GM21619 (cell line): ENCODE measurements around the gene SNTG2.
"Not testable (repeated sequence)": the region's sequence is repeated elsewhere in the genome, so short reads cannot be mapped to it uniquely, and the experiment has no call there.

Source experiments
- ATAC-seq: cut with Tn5 transposase; IDR thresholded peaks from one replicate; pipeline ENCODE4 v1.9.1; 2021; ENCODE audit not compliant: unreplicated experiment

Gene SNTG2

DNA sequence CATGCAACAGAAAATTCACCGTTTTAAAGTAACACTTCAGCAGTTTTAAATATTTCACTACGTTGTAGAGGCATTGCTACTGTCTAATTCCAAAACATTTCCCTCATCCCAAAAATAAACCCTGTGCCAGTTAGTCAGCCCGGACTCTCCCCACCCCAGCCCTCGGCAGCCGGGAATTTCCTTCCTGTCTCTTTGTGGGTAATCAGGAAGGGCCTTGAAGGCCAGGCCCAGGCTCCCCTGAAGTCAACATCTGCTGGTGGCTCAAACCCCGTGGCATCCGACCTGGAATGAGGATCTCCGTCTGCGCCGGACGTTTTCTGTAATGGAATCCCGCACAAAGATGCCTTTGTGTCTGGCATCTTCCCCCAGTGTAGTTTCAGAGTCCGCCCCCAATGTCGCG, 219.6 kb downstream of the SNTG2 start:
- no peak for ATAC-seq

GRCh38 chr2:1170711-1171110, 220.1 kb downstream of the SNTG2 start:
- ATAC-seq = no peak

GRCh38 chr2:1173528-1173927, 222.9 kb downstream of the SNTG2 start:
- ATAC-seq = no peak

DNA sequence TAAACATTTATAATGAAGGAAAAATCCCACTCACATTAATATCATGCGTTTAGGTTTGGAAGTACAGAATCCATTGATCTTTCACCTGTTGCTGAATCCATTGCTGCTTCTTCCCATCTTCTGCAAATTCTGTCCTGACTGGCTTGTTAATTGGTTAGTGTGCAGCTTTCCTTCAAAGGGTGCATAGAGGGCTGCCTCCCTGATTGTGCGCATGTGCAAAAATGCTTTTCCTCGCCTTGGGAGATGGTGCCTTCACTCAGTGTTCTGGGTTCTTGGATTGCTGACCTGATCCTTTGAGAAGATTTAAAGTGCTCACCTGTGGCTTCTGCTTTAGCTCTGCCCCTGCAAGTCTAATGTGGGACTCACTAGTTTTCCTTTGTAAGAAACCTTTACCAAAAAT, 231.2 kb downstream of the SNTG2 start:
- no peak for ATAC-seq

DNA sequence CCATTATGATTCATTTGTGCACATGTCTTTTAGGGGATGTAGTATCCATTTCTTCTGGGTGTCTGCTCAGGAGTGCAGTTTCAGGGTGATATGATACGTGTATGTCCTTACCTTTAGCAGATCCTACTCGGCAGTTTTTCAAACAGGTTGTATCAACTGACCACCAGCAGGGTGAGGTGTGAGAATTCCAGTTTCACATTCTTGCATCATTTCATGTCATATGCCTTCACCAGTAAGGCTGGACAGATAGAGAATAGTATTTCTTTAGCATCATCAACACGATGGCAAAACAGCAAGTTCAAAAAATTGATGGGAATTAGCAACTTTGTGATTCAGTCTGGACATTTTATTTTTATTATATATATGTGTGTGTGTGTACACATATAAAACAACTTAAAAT, 232.7 kb downstream of the SNTG2 start:
- no peak for ATAC-seq

- ATAC-seq = no peak
Measured at GRCh38 chr2:1186421-1186820, 235.8 kb downstream of the SNTG2 start.

GRCh38 chr2:1187189-1187588, 236.5 kb downstream of the SNTG2 start:
- ATAC-seq = no peak

- no peak for ATAC-seq
Measured at GRCh38 chr2:1192121-1192520, 241.5 kb downstream of the SNTG2 start.

- ATAC-seq = no peak
Measured at GRCh38 chr2:1193801-1194200, 243.2 kb downstream of the SNTG2 start.

DNA sequence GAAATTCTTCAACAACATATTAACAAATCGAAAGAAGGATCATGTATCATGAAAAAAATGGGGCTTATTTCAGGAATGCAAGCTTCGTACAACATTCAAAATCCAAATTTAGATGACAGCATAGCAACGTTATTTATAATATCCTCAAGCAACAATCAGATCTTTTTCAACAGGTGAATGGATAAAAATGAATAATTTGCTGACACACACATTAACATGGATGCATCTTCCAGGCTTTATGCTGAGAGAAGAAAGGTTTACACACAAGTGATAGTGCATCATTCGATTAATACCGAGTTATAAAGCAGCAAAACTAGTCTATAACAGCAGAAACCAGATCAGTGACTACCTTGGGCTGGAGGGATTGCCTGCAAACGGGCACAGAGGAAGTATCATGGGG, 253.1 kb downstream of the SNTG2 start:
- ATAC-seq = no peak

DNA sequence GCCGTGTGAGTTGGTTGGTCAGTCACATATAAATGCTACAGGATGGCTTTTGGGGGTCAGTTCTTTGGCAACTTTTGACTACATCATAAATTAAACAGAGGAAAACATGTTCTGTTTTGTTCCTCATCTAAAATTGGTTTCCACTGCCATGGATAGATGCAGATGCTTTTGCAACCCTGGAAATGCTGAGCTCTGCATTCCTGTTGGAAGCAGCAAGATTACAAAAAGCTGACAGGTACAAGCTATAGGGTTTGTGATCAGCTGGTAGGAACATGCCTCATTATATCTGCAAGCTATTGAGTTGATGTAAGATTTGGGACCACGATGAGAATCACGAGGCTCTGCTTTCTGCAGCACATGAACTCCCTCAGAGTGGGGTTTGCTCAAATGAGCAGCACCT, 255.2 kb downstream of the SNTG2 start:
- no peak for ATAC-seq

GRCh38 chr2:1207962-1208510, 257.4 kb downstream of the SNTG2 start:
- no peak for ATAC-seq

GRCh38 chr2:1208522-1208921, 257.9 kb downstream of the SNTG2 start:
- ATAC-seq = no peak

GRCh38 chr2:1209246-1209645, 258.6 kb downstream of the SNTG2 start:
- ATAC-seq = no peak

- ATAC-seq = no peak
Measured at GRCh38 chr2:1209761-1210160, 259.1 kb downstream of the SNTG2 start.

DNA sequence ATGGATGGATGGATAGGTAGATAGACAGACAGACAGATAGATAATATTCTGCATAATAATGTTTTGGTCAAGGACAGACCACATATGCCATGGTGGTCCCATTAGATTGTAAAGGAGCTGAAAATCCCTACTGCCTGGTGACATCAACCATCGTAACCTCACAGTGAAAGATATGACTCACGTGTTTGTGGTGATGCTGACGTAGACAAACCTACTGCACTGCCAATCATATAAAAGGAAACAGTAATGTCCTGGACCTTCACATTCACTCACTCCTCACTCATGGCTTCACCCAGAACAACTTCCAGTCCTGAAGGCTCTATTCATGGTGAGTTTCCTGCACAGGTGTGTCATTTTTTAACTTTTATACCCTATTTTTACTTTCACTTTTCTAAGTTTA, 259.7 kb downstream of the SNTG2 start:
- no peak for ATAC-seq

GRCh38 chr2:1219901-1220573, 269.4 kb downstream of the SNTG2 start:
- no peak for ATAC-seq

- no peak for ATAC-seq
Measured at GRCh38 chr2:1222056-1222455, 271.4 kb downstream of the SNTG2 start.

DNA sequence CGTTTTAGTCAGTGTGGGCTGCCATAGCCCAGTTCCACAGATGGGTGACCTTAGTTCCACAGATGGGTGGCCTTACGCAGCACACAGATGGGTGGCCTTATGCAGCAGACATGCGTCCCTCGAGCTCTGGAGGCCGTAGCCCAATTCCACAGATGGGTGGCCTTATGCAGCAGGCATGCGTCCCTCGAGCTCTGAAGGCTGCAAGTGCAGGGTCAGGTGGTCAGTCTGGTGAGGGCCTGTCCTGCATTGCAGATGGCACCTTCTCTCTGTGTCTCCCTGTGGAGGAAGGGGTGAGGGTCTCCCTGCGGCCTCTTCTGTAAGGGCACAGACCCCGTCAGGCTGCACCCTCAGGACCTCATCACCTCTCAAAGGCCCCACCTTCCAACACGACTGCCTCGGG, 273.1 kb downstream of the SNTG2 start:
- ATAC-seq = no peak

GRCh38 chr2:1224901-1225300, 274.3 kb downstream of the SNTG2 start:
- no peak for ATAC-seq

- ATAC-seq = no peak
Measured at GRCh38 chr2:1226766-1227165, 276.1 kb downstream of the SNTG2 start.

GRCh38 chr2:1227274-1227900, 276.7 kb downstream of the SNTG2 start:
- no peak for ATAC-seq

- not testable (repeated sequence) for ATAC-seq
Measured at GRCh38 chr2:1229596-1229995, 278.9 kb downstream of the SNTG2 start.
